ENCODE results near the gene TUBB. TPM values are rescaled to one million over a fixed set of nuclear protein-coding genes. Genes with fewer than 3 reads are reported as not detected.

The TUBB gene
- total and polyA plus RNA-seq, 12 donors = 90.3 to 473 (median 214) TPM

- H3K9me3 ChIP-seq (replicated peaks in 1 of 3) = no peaks in the 10 kb centered on the region
- peaks cover 0 to 45% of the 10 kb centered on the region in 2 donors for H3K4me1 ChIP-seq (replicated peaks in 1 of 2)
- H3K27me3 ChIP-seq = no peaks in the 10 kb centered on the region
- 29 to 41% (median 33%) methylated on average over 7 of the region's 7 CpGs for WGBS, 4 donors
- intact Hi-C loops (cut with DNase I) = no loop called here
- H3K27ac ChIP-seq = peak overlapping the region in 3 of 5 donors; percentile 35 to 81 (median 60)
- H3K4me3 ChIP-seq = no peak overlapping the region
- peaks cover 0 to 99% of the 10 kb centered on the region in 2 donors for H3K36me3 ChIP-seq (replicated peaks in 1 of 2)
- peak in 5 of 7 donors; percentile 45 to 64 (median 50) for DNase-seq
- TF ChIP-seq CTCF (IDR thresholded peaks at IDR 0.05) (peak in 3 of 6 experiments; percentile 23 to 33 (median 33)), POLR2A (IDR thresholded peaks at IDR 0.05) (no peak)
Measured at GRCh38 chr6:30727920-30728553, 7.9 kb downstream of the TUBB start.

- H3K27ac ChIP-seq = peak overlapping the region in 2 of 5 donors; percentile 44 to 59
- 49 to 63% (median 51%) methylated on average over 18 to 30 of the region's 30 CpGs for WGBS, 4 donors
- no peaks in the 10 kb centered on the region for H3K27me3 ChIP-seq
- H3K36me3 ChIP-seq (replicated peaks in 1 of 2) = peaks cover 0 to 99% of the 10 kb centered on the region in 2 donors
- H3K4me1 ChIP-seq (replicated peaks in 1 of 2) = peaks cover 0 to 23% of the 10 kb centered on the region in 2 donors
- no peaks in the 10 kb centered on the region for H3K9me3 ChIP-seq (replicated peaks in 1 of 3)
- TF ChIP-seq CTCF (IDR thresholded peaks at IDR 0.05) (peak in 5 of 6 experiments; percentile 31 to 59 (median 50)), POLR2A (IDR thresholded peaks at IDR 0.05) (no peak)
- DNase-seq = peak; percentile 64 to 87 (median 70)
- no peak overlapping the region for H3K4me3 ChIP-seq
- intact Hi-C loops (cut with DNase I) = no loop called here
Measured at GRCh38 chr6:30730601-30731435, 10.7 kb downstream of the TUBB start.

GRCh38 chr6:30732237-30732943, 12.2 kb downstream of the TUBB start:
- Histone ChIP-seq H3K27me3 (no peaks in the 10 kb centered on the region), H3K9me3 (replicated peaks in 1 of 3) (no peaks in the 10 kb centered on the region), H3K4me1 (replicated peaks in 1 of 2) (peaks cover 0 to 27% of the 10 kb centered on the region in 2 donors), H3K27ac (peak overlapping the region in 2 of 5 donors; percentile 51 to 59), H3K36me3 (replicated peaks in 1 of 2) (peaks cover 0 to 100% of the 10 kb centered on the region in 2 donors), H3K4me3 (no peak overlapping the region)
- peak in 5 of 7 donors; percentile 46 to 80 (median 69) for DNase-seq
- TF ChIP-seq POLR2A (IDR thresholded peaks at IDR 0.05) = no peak
- TF ChIP-seq CTCF (IDR thresholded peaks at IDR 0.05) = no peak
- intact Hi-C loops (cut with DNase I) = no loop called here
- 79 to 89% (median 80%) methylated on average over 12 of the region's 12 CpGs for WGBS, 4 donors
